H9 (cell line): Measurements from ENCODE around the gene TOMM7. TPM values are rescaled to one million over a fixed set of nuclear protein-coding genes. Genes with fewer than 3 reads are reported as not detected.

Source experiments
- DNase-seq: peaks from one replicate; pipeline ENCODE4 v3.0.0-alpha.2; 2017
- H2AFZ ChIP-seq: one replicate; pipeline ENCODE4 v1.6.1; 2013; ENCODE audit warnings: mild to moderate bottlenecking, low read length, control low read depth, moderate library complexity
- H2AK5ac ChIP-seq: 2 replicates; pipeline ENCODE4 v1.6.1; 2013; ENCODE audit warnings: low read length, control low read depth, mixed read lengths; ENCODE audit not compliant: insufficient read length
- H2BK120ac ChIP-seq: one replicate; pipeline ENCODE4 v1.6.1; 2013; ENCODE audit warnings: low read depth, mild to moderate bottlenecking, low read length, control low read depth, inconsistent platforms; ENCODE audit not compliant: poor library complexity, severe bottlenecking
- H2BK12ac ChIP-seq: 2 replicates; pipeline ENCODE4 v1.6.1; 2013; ENCODE audit warnings: low read length, control low read depth, mixed read lengths, low read depth; ENCODE audit not compliant: insufficient read length
- H2BK15ac ChIP-seq: 2 replicates; pipeline ENCODE4 v1.6.1; 2013; ENCODE audit warnings: low read depth, low read length, control low read depth
- H2BK20ac ChIP-seq: one replicate; pipeline ENCODE4 v1.6.1; 2013; ENCODE audit warnings: low read depth, mild to moderate bottlenecking, low read length, control low read depth, inconsistent platforms; ENCODE audit not compliant: poor library complexity, severe bottlenecking
- H2BK5ac ChIP-seq: 2 replicates; pipeline ENCODE4 v1.6.1; 2013; ENCODE audit warnings: low read length, control low read depth, mixed read lengths; ENCODE audit not compliant: insufficient read length
- H3K14ac ChIP-seq: 2 replicates; pipeline ENCODE4 v1.6.1; 2013; ENCODE audit warnings: low read length, control low read depth; ENCODE audit not compliant: insufficient read depth
- H3K18ac ChIP-seq: 2 replicates; pipeline ENCODE4 v1.6.1; 2013; ENCODE audit warnings: low read depth, mild to moderate bottlenecking, mixed read lengths, low read length, control low read depth; ENCODE audit not compliant: insufficient read length
- H3K23ac ChIP-seq: 2 replicates; pipeline ENCODE4 v1.6.1; 2013; ENCODE audit warnings: low read length, control low read depth, mixed read lengths, low read depth; ENCODE audit not compliant: insufficient read length
- H3K23me2 ChIP-seq: 2 replicates; pipeline ENCODE4 v1.6.1; 2013; ENCODE audit warnings: low read depth, mild to moderate bottlenecking, mixed read lengths, low read length, control low read depth; ENCODE audit not compliant: insufficient read length, poor library complexity, severe bottlenecking
- H3K27ac ChIP-seq: 2 replicates; pipeline ENCODE4 v1.5.1; 2013; ENCODE audit warnings: low read length, control low read depth, mixed read lengths, low read depth; ENCODE audit not compliant: insufficient read length
- H3K27me3 ChIP-seq: 2 replicates; pipeline ENCODE4 v1.6.1; 2013; ENCODE audit warnings: low read length, control low read depth, inconsistent platforms; ENCODE audit not compliant: insufficient read depth
- H3K4ac ChIP-seq: 2 replicates; pipeline ENCODE4 v1.6.1; 2013; ENCODE audit warnings: low read depth, mild to moderate bottlenecking, control low read depth, inconsistent platforms, low read length, moderate library complexity
- H3K4me1 ChIP-seq: 2 replicates; pipeline ENCODE4 v1.6.1; 2013; ENCODE audit warnings: low read length, control low read depth, inconsistent platforms; ENCODE audit not compliant: insufficient read depth
- H3K4me2 ChIP-seq: 2 replicates; pipeline ENCODE4 v1.6.1; 2013; ENCODE audit warnings: low read length, control low read depth, mixed read lengths; ENCODE audit not compliant: insufficient read length, insufficient read depth
- H3K56ac ChIP-seq: 2 replicates; pipeline ENCODE4 v1.6.1; 2013; ENCODE audit warnings: low read depth, mild to moderate bottlenecking, mixed read lengths, low read length, control low read depth; ENCODE audit not compliant: insufficient read length
- H3K79me1 ChIP-seq: 2 replicates; pipeline ENCODE4 v1.6.1; 2013; ENCODE audit warnings: low read depth, mild to moderate bottlenecking, moderate library complexity, low read length, control low read depth, inconsistent platforms; ENCODE audit not compliant: insufficient read depth, poor library complexity, severe bottlenecking
- H3K79me2 ChIP-seq: 2 replicates; pipeline ENCODE4 v1.6.1; 2013; ENCODE audit warnings: low read length, control low read depth, inconsistent platforms; ENCODE audit not compliant: insufficient read depth
- H3K9ac ChIP-seq: 2 replicates; pipeline ENCODE4 v1.6.1; 2013; ENCODE audit warnings: low read length, control low read depth, mixed read lengths; ENCODE audit not compliant: insufficient read length; ENCODE audit errors: extremely low read depth
- H3K9me3 ChIP-seq: one replicate; pipeline ENCODE4 v1.6.1; 2013; ENCODE audit warnings: low read depth, low read length, inconsistent platforms; ENCODE audit not compliant: control insufficient read depth
- H3T11ph ChIP-seq: one replicate; pipeline ENCODE4 v1.6.1; 2013; ENCODE audit warnings: mild to moderate bottlenecking, low read length, control low read depth, inconsistent platforms
- H4K20me1 ChIP-seq: one replicate; pipeline ENCODE4 v1.6.1; 2013; ENCODE audit not compliant: control insufficient read depth, insufficient read length, insufficient read depth
- H4K5ac ChIP-seq: 2 replicates; pipeline ENCODE4 v1.6.1; 2013; ENCODE audit warnings: low read depth, mild to moderate bottlenecking, mixed read lengths, low read length, control low read depth; ENCODE audit not compliant: insufficient read length
- H4K8ac ChIP-seq: replicated peaks from 2 replicates; pipeline ENCODE4 v1.6.1; 2013; ENCODE audit warnings: low read length, control low read depth, mixed read lengths, low read depth; ENCODE audit not compliant: insufficient read length
- H4K91ac ChIP-seq: 2 replicates; pipeline ENCODE4 v1.6.1; 2013; ENCODE audit warnings: low read depth, mild to moderate bottlenecking, moderate library complexity, mixed read lengths, low read length, control low read depth; ENCODE audit not compliant: insufficient read length
- H3K27ac Mint-ChIP-seq, 3 experiments: 2 replicates in 2 of 3; 3 replicates in 1 of 3; pipeline ENCODE4 v1.8.0; 2020 to 2021; ENCODE audit warnings: mixed read lengths in 3 of 3, mild to moderate bottlenecking in 1 of 3, moderate library complexity in 1 of 3
- H3K27me3 Mint-ChIP-seq: 2 replicates; pipeline ENCODE4 v1.8.0; 2021; ENCODE audit warnings: low read depth, mild to moderate bottlenecking, moderate library complexity, mixed read lengths
- H3K36me3 Mint-ChIP-seq, 3 experiments: 2 replicates in 2 of 3; 3 replicates in 1 of 3; pipeline ENCODE4 v1.8.0; 2020 to 2021; ENCODE audit warnings: low read depth in 3 of 3, mixed read lengths in 3 of 3; ENCODE audit not compliant: insufficient read depth in 1 of 3
- H3K4me1 Mint-ChIP-seq, 2 experiments: 2 replicates each; pipeline ENCODE4 v1.8.0; 2020; ENCODE audit warnings: mixed read lengths in 2 of 2
- H3K4me3 Mint-ChIP-seq, 2 experiments: 2 replicates in 1 of 2; 3 replicates in 1 of 2; pipeline ENCODE4 v1.8.0; 2020 to 2021; ENCODE audit warnings: mild to moderate bottlenecking in 2 of 2, mixed read lengths in 2 of 2, moderate library complexity in 1 of 2
- H3K9me3 Mint-ChIP-seq, 2 experiments: 2 replicates in 1 of 2; 3 replicates in 1 of 2; pipeline ENCODE4 v1.8.0; 2020; ENCODE audit warnings: mild to moderate bottlenecking in 2 of 2, mixed read lengths in 2 of 2, moderate library complexity in 1 of 2
- CTCF ChIP-seq: fragments of 200-600 bp; sonication (generic); conservative IDR thresholded peaks from 3 replicates; pipeline ENCODE4 v1.8.0; 2021; ENCODE audit warnings: antibody characterized with exemption, mild to moderate bottlenecking
- WGBS: extraction: QIAGEN DNeasy Blood & Tissue Kit; methylation state at CpG from one replicate; pipeline ENCODE4 v1.1.7; 2013; ENCODE audit warnings: missing lambda C conversion rate, low lambda C conversion rate, mixed read lengths; ENCODE audit not compliant: insufficient read length; ENCODE audit errors: extremely low coverage; 5-methylcytosine and 5-hydroxymethylcytosine counted together
- total RNA-seq: library from RNA; stranded (reverse); gene quantifications from 2 replicates; pipeline ENCODE4 v1.2.1, GENCODE V29; 2021

The TOMM7 gene
- total RNA-seq, 1 experiment from 2014 or later: 368 TPM

GRCh38 chr7:22849172-22849571 lies 26.5 kb upstream of the TOMM7 start:
- no peaks in the 10 kb centered on the region for H3K9me3 ChIP-seq
- H2BK5ac ChIP-seq: no peak overlapping the region
- no peak overlapping the region for H4K91ac ChIP-seq
- no peak overlapping the region for H3K4me2 ChIP-seq
- Mint-ChIP-seq H3K9me3 (no peaks in the 10 kb centered on the region; a peak in 1 of 5 replicates), H3K27ac (no peak overlapping the region), H3K4me3 (no peak overlapping the region), H3K27me3 (peaks cover 3% of the 10 kb centered on the region), H3K4me1 (peaks cover 13 to 21% of the 10 kb centered on the region in 2 experiments), H3K36me3 (peaks cover 0 to 2% (median 0%) of the 10 kb centered on the region in 3 experiments; a peak in 1 of 7 replicates)
- peaks cover 9% of the 10 kb centered on the region; the same call in 1 of the 2 replicates for H3K4me1 ChIP-seq
- no peak overlapping the region for H2BK120ac ChIP-seq
- H3K23me2 ChIP-seq: peaks cover 4% of the 10 kb centered on the region
- H3K4ac ChIP-seq: no peak overlapping the region
- no peak for TF ChIP-seq CTCF
- no peaks in the 10 kb centered on the region for H4K20me1 ChIP-seq
- H2AK5ac ChIP-seq: no peak overlapping the region
- H3K27ac ChIP-seq: no peak overlapping the region
- WGBS: no CpG with 5 or more reads among the region's 2 CpGs
- H2BK15ac ChIP-seq: no peak overlapping the region
- no peak overlapping the region for H3K23ac ChIP-seq
- no peak overlapping the region for H3K14ac ChIP-seq
- no peak overlapping the region for H3K18ac ChIP-seq
- H2BK12ac ChIP-seq: no peak overlapping the region
- H3K56ac ChIP-seq: no peak overlapping the region
- no peak overlapping the region for H2AFZ ChIP-seq
- H3K79me2 ChIP-seq: no peaks in the 10 kb centered on the region
- no peak for DNase-seq
- no peaks in the 10 kb centered on the region; the same call in 1 of the 2 replicates for H3K27me3 ChIP-seq
- no peak overlapping the region for H3T11ph ChIP-seq
- no peaks in the 10 kb centered on the region for H3K79me1 ChIP-seq
- no peak overlapping the region for H4K5ac ChIP-seq
- no peak overlapping the region for H4K8ac ChIP-seq
- no peak overlapping the region for H3K9ac ChIP-seq
- no peak overlapping the region for H2BK20ac ChIP-seq
